Breast epithelium (tissue), 4 donors: ENCODE measurements around the gene SLC45A3. TPM values are rescaled to one million over a fixed set of nuclear protein-coding genes. Genes with fewer than 3 reads are reported as not detected.

Experiments used
- DNase-seq, 2 donors: peaks; one replicate each; pipeline ENCODE4 v3.0.0-alpha.2; 2019; ENCODE audit warnings: low spot score in 2 of 2
- H3K27ac ChIP-seq, 2 donors: fragments of 200-600 bp; sonication (generic) in 1 of 2; one replicate each; pipeline ENCODE4 v1.5.1; 2016 to 2019; ENCODE audit warnings: mild to moderate bottlenecking in 1 of 2
- H3K27me3 ChIP-seq, 2 donors: fragments of 200-600 bp; sonication (generic) in 1 of 2; one replicate each; pipeline versions ENCODE4 v1.5.1 to v1.6.0; 2017 to 2019; ENCODE audit warnings: control low read depth in 1 of 2, mild to moderate bottlenecking in 1 of 2
- H3K36me3 ChIP-seq: fragments of 200-600 bp; one replicate; pipeline ENCODE4 v1.5.1; 2019
- H3K4me1 ChIP-seq, 2 donors: fragments of 200-600 bp; sonication (generic); one replicate each; pipeline ENCODE4 v1.5.1; 2016 to 2019; ENCODE audit warnings: control low read depth in 1 of 2
- H3K4me3 ChIP-seq, 3 donors: fragments of 200-600 bp; sonication (generic); 1 replicate in 2 of 3; 2 replicates in 1 of 3; pipeline ENCODE4 v1.5.1; 2016 to 2019; ENCODE audit warnings: mild to moderate bottlenecking in 3 of 3, moderate library complexity in 2 of 3
- H3K9me3 ChIP-seq, 2 donors: fragments of 200-600 bp; sonication (generic) in 1 of 2; one replicate each; pipeline ENCODE4 v1.5.1; 2016 to 2019; ENCODE audit warnings: control low read depth in 1 of 2
- POLR2A ChIP-seq: fragments of 450-650 bp; IDR thresholded peaks from one replicate; pipeline ENCODE4 v1.6.1; 2016; ENCODE audit warnings: antibody characterized with exemption, mild to moderate bottlenecking, moderate library complexity
- POLR2AphosphoS5 ChIP-seq, 3 donors: sonication (generic); formaldehyde crosslinking; IDR thresholded peaks; one replicate each; pipeline ENCODE4 v1.6.1; 2017; ENCODE audit warnings: antibody characterized with exemption in 3 of 3
- intact Hi-C: fragments of 100-400 bp; cut with DNase I; formaldehyde crosslinking; loops from one replicate; pipeline ENCODE4 v1.15.1; 2023; ENCODE audit warnings: low total_unique reads
- total RNA-seq, 3 donors: library from RNA; depleted of rRNA; stranded (reverse); fragments of >200 nt; gene quantifications; one replicate each; pipeline ENCODE4 v1.1.0, GENCODE V29; 2016
- TF ChIP-seq, protein P1 (sequence below), 3 donors: fragments of 450-650 bp; IDR thresholded peaks; one replicate each; pipeline ENCODE4 v1.5.1; 2016 to 2017; ENCODE audit warnings: antibody characterized with exemption in 3 of 3, mild to moderate bottlenecking in 3 of 3, moderate library complexity in 3 of 3

Gene SLC45A3
- total RNA-seq, 3 donors from 2014 or later: 1.3 to 2.9 (median 1.6) TPM

GRCh38 chr1:205672970-205673369 is 7.3 kb downstream of the SLC45A3 start:
- H3K9me3 ChIP-seq: no peaks in the 10 kb centered on the region
- peak overlapping the region; percentile 60 to 77 for H3K27ac ChIP-seq
- no peak for DNase-seq
- peaks cover 0 to 6% of the 10 kb centered on the region in 2 donors for H3K4me1 ChIP-seq
- intact Hi-C loops: no loop called here
- no peaks in the 10 kb centered on the region for H3K27me3 ChIP-seq
- no peaks in the 10 kb centered on the region for H3K36me3 ChIP-seq
- no peak for TF ChIP-seq POLR2AphosphoS5 (IDR thresholded peaks at IDR 0.05)
- TF ChIP-seq, protein P1, sequence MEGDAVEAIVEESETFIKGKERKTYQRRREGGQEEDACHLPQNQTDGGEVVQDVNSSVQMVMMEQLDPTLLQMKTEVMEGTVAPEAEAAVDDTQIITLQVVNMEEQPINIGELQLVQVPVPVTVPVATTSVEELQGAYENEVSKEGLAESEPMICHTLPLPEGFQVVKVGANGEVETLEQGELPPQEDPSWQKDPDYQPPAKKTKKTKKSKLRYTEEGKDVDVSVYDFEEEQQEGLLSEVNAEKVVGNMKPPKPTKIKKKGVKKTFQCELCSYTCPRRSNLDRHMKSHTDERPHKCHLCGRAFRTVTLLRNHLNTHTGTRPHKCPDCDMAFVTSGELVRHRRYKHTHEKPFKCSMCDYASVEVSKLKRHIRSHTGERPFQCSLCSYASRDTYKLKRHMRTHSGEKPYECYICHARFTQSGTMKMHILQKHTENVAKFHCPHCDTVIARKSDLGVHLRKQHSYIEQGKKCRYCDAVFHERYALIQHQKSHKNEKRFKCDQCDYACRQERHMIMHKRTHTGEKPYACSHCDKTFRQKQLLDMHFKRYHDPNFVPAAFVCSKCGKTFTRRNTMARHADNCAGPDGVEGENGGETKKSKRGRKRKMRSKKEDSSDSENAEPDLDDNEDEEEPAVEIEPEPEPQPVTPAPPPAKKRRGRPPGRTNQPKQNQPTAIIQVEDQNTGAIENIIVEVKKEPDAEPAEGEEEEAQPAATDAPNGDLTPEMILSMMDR (IDR thresholded peaks at IDR 0.05): no peak
- TF ChIP-seq POLR2A: no peak
- no peak overlapping the region for H3K4me3 ChIP-seq

- peaks cover 0 to 6% of the 10 kb centered on the region in 2 donors for H3K4me1 ChIP-seq
- H3K27ac ChIP-seq: peak overlapping the region; percentile 60 to 77
- H3K4me3 ChIP-seq: no peak overlapping the region
- TF ChIP-seq, protein P1 (IDR thresholded peaks at IDR 0.05): no peak
- TF ChIP-seq POLR2A: no peak
- no peak for TF ChIP-seq POLR2AphosphoS5 (IDR thresholded peaks at IDR 0.05)
- H3K27me3 ChIP-seq: no peaks in the 10 kb centered on the region
- no peak for DNase-seq
- H3K9me3 ChIP-seq: no peaks in the 10 kb centered on the region
- no peaks in the 10 kb centered on the region for H3K36me3 ChIP-seq
- intact Hi-C loops: no loop called here
Measured at GRCh38 chr1:205672395-205672889, 7.9 kb downstream of the SLC45A3 start.

GRCh38 chr1:205670611-205671430 is 9.5 kb downstream of the SLC45A3 start:
- no peaks in the 10 kb centered on the region for H3K36me3 ChIP-seq
- H3K4me3 ChIP-seq: no peak overlapping the region
- TF ChIP-seq POLR2AphosphoS5 (IDR thresholded peaks at IDR 0.05) (no peak), POLR2A (no peak)
- TF ChIP-seq, protein P1 (IDR thresholded peaks at IDR 0.05): no peak
- H3K9me3 ChIP-seq: no peaks in the 10 kb centered on the region
- intact Hi-C loops: no loop called here
- no peaks in the 10 kb centered on the region for H3K27me3 ChIP-seq
- H3K4me1 ChIP-seq: peaks cover 0 to 6% of the 10 kb centered on the region in 2 donors
- no peak for DNase-seq
- peak overlapping the region in 1 of 2 donors; percentile 32 for H3K27ac ChIP-seq

- no peaks in the 10 kb centered on the region for H3K27me3 ChIP-seq
- H3K9me3 ChIP-seq: no peaks in the 10 kb centered on the region
- no peak overlapping the region for H3K4me3 ChIP-seq
- peaks cover under 1 to 7% of the 10 kb centered on the region in 2 donors for H3K4me1 ChIP-seq
- DNase-seq: no peak
- no peak overlapping the region for H3K27ac ChIP-seq
- intact Hi-C loops: no loop called here
- TF ChIP-seq, protein P1 (IDR thresholded peaks at IDR 0.05): no peak
- TF ChIP-seq POLR2A (no peak), POLR2AphosphoS5 (IDR thresholded peaks at IDR 0.05) (no peak)
- no peaks in the 10 kb centered on the region for H3K36me3 ChIP-seq
Measured at GRCh38 chr1:205670150-205670446, 10.2 kb downstream of the SLC45A3 start.

GRCh38 chr1:205669341-205670149 is 10.8 kb downstream of the SLC45A3 start:
- no peaks in the 10 kb centered on the region for H3K9me3 ChIP-seq
- H3K36me3 ChIP-seq: no peaks in the 10 kb centered on the region
- intact Hi-C loops: no loop called here
- H3K27ac ChIP-seq: no peak overlapping the region
- H3K27me3 ChIP-seq: no peaks in the 10 kb centered on the region
- H3K4me1 ChIP-seq: peaks cover 3 to 13% of the 10 kb centered on the region in 2 donors
- TF ChIP-seq POLR2A (no peak), POLR2AphosphoS5 (IDR thresholded peaks at IDR 0.05) (no peak)
- TF ChIP-seq, protein P1 (IDR thresholded peaks at IDR 0.05): no peak
- no peak for DNase-seq
- no peak overlapping the region for H3K4me3 ChIP-seq
